PC-9 (cell line): ENCODE measurements around the gene LMBR1. TPM values are rescaled to one million over a fixed set of nuclear protein-coding genes. Genes with fewer than 3 reads are reported as not detected.

Experiments used
- BruUV-seq: library from RNA; stranded (reverse); fragments of 400-500 nt; replicated peaks from 2 replicates; lab custom pipeline; 2021; lab: Mats Ljungman, UMichigan
- CTCF ChIA-PET: fragments of 300-600 bp; sonication (Branson Sonifier 250); formaldehyde crosslinking; loops from one replicate; lab custom pipeline; 2022; ENCODE audit warnings: antibody characterized with exemption; lab: Charles Lee
- POLR2A ChIA-PET: fragments of 300-600 bp; sonication (Branson Sonifier 250); formaldehyde crosslinking; loops from one replicate; lab custom pipeline; 2022; ENCODE audit warnings: antibody characterized with exemption; ENCODE audit not compliant: unreplicated experiment; lab: Charles Lee
- DNase-seq, 2 experiments: peaks; one replicate each; pipeline versions ENCODE4 v3.0.0 to v3.0.0-alpha.2; 2015 to 2022; ENCODE audit warnings: mixed read lengths in 1 of 2
- H2AFZ ChIP-seq: fragments of 200-600 bp; sonication (generic); 2 replicates; pipeline ENCODE4 v1.8.1; 2017; ENCODE audit warnings: antibody characterized with exemption
- H3F3A ChIP-seq: fragments of 200-600 bp; sonication (generic); 2 replicates; pipeline ENCODE4 v1.8.1; 2017; ENCODE audit warnings: antibody characterized with exemption, mild to moderate bottlenecking, low read depth; ENCODE audit not compliant: insufficient read depth
- H3K27ac ChIP-seq: fragments of 200-600 bp; sonication (generic); 2 replicates; pipeline ENCODE4 v1.6.1; 2016; ENCODE audit warnings: mixed run types
- H3K27me3 ChIP-seq: fragments of 200-600 bp; sonication (generic); 2 replicates; pipeline ENCODE4 v1.6.1; 2016; ENCODE audit warnings: low read depth, mixed run types; ENCODE audit not compliant: insufficient read depth
- H3K36me3 ChIP-seq: fragments of 200-600 bp; sonication (generic); 2 replicates; pipeline ENCODE4 v1.6.1; 2016; ENCODE audit warnings: low read depth, mixed run types
- H3K4me1 ChIP-seq: fragments of 200-600 bp; sonication (generic); replicated peaks from 2 replicates; pipeline ENCODE4 v1.6.1; 2016; ENCODE audit warnings: mixed run types; ENCODE audit not compliant: insufficient read depth
- H3K4me2 ChIP-seq: fragments of 200-600 bp; sonication (generic); 2 replicates; pipeline ENCODE4 v1.6.1; 2017; ENCODE audit warnings: mixed run types
- H3K4me3 ChIP-seq: fragments of 200-600 bp; sonication (generic); 2 replicates; pipeline ENCODE4 v1.6.1; 2016; ENCODE audit warnings: mixed run types
- H3K79me2 ChIP-seq: fragments of 200-600 bp; sonication (generic); 2 replicates; pipeline ENCODE4 v1.6.1; 2017; ENCODE audit warnings: low read depth, mixed run types
- H3K9me2 ChIP-seq: fragments of 200-600 bp; sonication (generic); 2 replicates; pipeline ENCODE4 v1.8.1; 2017; ENCODE audit warnings: mild to moderate bottlenecking; ENCODE audit not compliant: insufficient read depth
- H3K9me3 ChIP-seq: fragments of 200-600 bp; sonication (generic); 2 replicates; pipeline ENCODE4 v1.8.1; 2016; ENCODE audit warnings: low read depth; ENCODE audit not compliant: insufficient read depth
- H4K20me1 ChIP-seq: fragments of 200-600 bp; sonication (generic); 2 replicates; pipeline ENCODE4 v1.8.1; 2017; ENCODE audit not compliant: insufficient read depth
- EZH2 ChIP-seq: fragments of 200-600 bp; sonication (generic); IDR thresholded peaks from 2 replicates; pipeline ENCODE4 v1.8.0; 2017; ENCODE audit warnings: antibody characterized with exemption, low read depth
- intact Hi-C: fragments of 100-400 bp; cut with micrococcal nuclease; formaldehyde crosslinking; loops from one replicate; pipeline ENCODE4 v1.10.0; 2022; ENCODE audit not compliant: unreplicated experiment
- total RNA-seq: library from RNA; stranded (reverse); gene quantifications from 2 replicates; pipeline ENCODE4 v1.2.3, GENCODE V29; 2021
- TF ChIP-seq, protein P1 (sequence below): fragments of 200-600 bp; sonication (generic); conservative IDR thresholded peaks from 2 replicates; pipeline ENCODE4 v1.6.1; 2017; ENCODE audit warnings: mixed run types, antibody characterized with exemption, mild to moderate bottlenecking, moderate library complexity

The LMBR1 gene
- total RNA-seq, 1 experiment from 2014 or later = 85.0 TPM

DNA sequence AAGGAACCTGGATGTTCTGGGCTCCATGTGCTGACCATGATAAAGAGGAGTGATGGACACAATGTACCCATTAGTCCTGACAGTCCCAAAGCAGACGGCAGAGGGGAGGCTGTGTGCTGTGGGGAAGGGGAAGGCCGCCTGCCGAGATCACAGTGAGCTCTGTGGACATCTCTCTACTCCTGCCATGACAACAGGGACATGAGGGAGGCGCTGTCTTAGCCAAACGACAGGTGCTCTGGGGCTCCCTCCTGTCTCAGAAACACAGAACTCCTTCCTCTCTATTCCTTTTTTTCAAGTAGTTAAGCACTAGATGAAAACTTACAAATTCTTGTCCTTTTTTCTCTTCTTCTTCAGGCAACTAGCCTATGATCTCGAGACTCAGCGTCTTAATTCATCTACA, 139.4 kb downstream of the LMBR1 start:
- Histone ChIP-seq H3K79me2 (no peaks in the 10 kb centered on the region), H3K4me2 (no peak overlapping the region), H3K36me3 (no peaks in the 10 kb centered on the region; the same call in 1 of the 2 replicates), H3K4me1 (no peaks in the 10 kb centered on the region), H3K4me3 (no peak overlapping the region), H2AFZ (no peak overlapping the region), H3K9me3 (no peaks in the 10 kb centered on the region), H3K27ac (no peak overlapping the region), H3K27me3 (no peaks in the 10 kb centered on the region), H3F3A (no peaks in the 10 kb centered on the region), H3K9me2 (no peaks in the 10 kb centered on the region), H4K20me1 (peaks cover 3% of the 10 kb centered on the region; the same call in 1 of the 2 replicates)
- no TSS peak for BruUV-seq
- intact Hi-C loops = no loop called here
- DNase-seq = no peak
- no peak for TF ChIP-seq EZH2
- TF ChIP-seq, protein P1, sequence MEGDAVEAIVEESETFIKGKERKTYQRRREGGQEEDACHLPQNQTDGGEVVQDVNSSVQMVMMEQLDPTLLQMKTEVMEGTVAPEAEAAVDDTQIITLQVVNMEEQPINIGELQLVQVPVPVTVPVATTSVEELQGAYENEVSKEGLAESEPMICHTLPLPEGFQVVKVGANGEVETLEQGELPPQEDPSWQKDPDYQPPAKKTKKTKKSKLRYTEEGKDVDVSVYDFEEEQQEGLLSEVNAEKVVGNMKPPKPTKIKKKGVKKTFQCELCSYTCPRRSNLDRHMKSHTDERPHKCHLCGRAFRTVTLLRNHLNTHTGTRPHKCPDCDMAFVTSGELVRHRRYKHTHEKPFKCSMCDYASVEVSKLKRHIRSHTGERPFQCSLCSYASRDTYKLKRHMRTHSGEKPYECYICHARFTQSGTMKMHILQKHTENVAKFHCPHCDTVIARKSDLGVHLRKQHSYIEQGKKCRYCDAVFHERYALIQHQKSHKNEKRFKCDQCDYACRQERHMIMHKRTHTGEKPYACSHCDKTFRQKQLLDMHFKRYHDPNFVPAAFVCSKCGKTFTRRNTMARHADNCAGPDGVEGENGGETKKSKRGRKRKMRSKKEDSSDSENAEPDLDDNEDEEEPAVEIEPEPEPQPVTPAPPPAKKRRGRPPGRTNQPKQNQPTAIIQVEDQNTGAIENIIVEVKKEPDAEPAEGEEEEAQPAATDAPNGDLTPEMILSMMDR = no peak
- POLR2A ChIA-PET = no interaction called here
- CTCF ChIA-PET = no interaction called here

DNA sequence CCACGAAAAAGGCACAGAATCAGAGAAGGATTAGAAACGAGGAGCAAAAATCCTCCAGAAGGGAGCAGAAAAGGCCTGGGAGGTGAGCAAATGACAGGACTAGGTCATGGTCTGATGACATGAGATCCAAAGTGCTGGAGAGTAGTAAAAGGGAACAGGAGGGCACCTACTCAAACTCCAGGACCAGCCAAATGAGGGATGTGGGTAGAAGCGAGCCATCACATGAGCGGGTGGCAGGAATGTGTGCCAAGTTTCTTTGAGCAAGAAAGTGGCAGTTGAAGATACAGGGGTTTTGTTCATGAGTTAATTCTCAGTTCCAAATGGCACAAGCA, 139.8 kb downstream of the LMBR1 start:
- no peaks in the 10 kb centered on the region for H3K79me2 ChIP-seq
- H3K27ac ChIP-seq = no peak overlapping the region
- TF ChIP-seq, protein P1 = no peak
- no peak for TF ChIP-seq EZH2
- BruUV-seq = no TSS peak
- no peaks in the 10 kb centered on the region for H3K4me1 ChIP-seq
- H3F3A ChIP-seq = no peaks in the 10 kb centered on the region
- CTCF ChIA-PET = no interaction called here
- H3K9me3 ChIP-seq = no peaks in the 10 kb centered on the region
- H3K27me3 ChIP-seq = no peaks in the 10 kb centered on the region
- H3K9me2 ChIP-seq = no peaks in the 10 kb centered on the region
- DNase-seq = no peak
- intact Hi-C loops = no loop called here
- H2AFZ ChIP-seq = no peak overlapping the region
- H4K20me1 ChIP-seq = peaks cover 3% of the 10 kb centered on the region; the same call in 1 of the 2 replicates
- POLR2A ChIA-PET = no interaction called here
- no peaks in the 10 kb centered on the region; the same call in 1 of the 2 replicates for H3K36me3 ChIP-seq
- no peak overlapping the region for H3K4me2 ChIP-seq
- no peak overlapping the region for H3K4me3 ChIP-seq

DNA sequence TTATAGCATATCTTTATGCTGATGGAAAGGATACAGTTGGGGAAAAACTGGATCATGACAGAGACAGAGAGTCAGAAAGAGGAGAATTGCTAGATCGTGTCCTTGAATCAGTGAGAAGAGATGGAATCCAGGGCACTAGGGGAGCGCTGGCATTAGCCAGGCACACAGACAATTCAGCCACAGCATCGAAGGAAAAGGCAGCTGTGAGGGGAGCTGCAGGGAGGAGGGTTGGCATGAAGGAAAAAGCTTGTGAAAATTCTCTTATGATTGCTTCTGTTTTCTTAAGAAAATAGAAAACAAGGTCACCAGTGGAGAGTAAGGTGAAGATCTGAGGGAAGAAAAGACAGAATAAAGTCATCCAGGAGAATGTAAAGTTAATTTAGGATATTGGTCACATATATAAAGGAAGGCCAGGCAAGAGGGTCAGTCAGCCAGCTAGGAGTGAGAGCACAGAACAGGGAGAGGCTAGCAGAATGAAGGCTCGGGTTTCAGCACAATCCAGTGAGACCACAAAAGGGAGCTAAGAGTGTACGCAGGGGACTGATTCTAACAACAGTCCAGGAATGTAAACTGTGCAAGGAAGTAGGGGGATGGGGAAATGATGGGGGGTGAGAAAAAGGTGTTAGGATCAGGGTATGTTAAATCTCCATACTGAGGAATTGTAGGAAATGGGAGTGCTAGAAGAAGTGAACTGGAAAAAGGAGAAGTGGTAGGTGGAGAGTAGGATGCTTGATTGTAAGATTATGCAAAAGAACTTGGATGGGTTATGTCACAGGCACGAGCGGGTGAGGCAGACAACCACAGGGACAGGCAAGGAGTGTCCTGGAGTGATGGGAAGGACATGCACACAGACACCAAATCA, 140.4 kb downstream of the LMBR1 start:
- intact Hi-C loops = no loop called here
- POLR2A ChIA-PET = no interaction called here

More for the DNA sequence above, 140.4 kb downstream of the LMBR1 start:
- no peak overlapping the region for H3K4me3 ChIP-seq
- TF ChIP-seq, protein P1 = no peak
- TF ChIP-seq EZH2 = no peak
- no peaks in the 10 kb centered on the region for H3K9me2 ChIP-seq
- peaks cover 3% of the 10 kb centered on the region; the same call in 1 of the 2 replicates for H4K20me1 ChIP-seq
- H3K27ac ChIP-seq = no peak overlapping the region
- no peaks in the 10 kb centered on the region for H3F3A ChIP-seq
- DNase-seq = no peak
- H3K9me3 ChIP-seq = no peaks in the 10 kb centered on the region
- H3K79me2 ChIP-seq = no peaks in the 10 kb centered on the region
- no peaks in the 10 kb centered on the region for H3K27me3 ChIP-seq
- no peak overlapping the region for H3K4me2 ChIP-seq
- H3K36me3 ChIP-seq = no peaks in the 10 kb centered on the region; the same call in 1 of the 2 replicates
- BruUV-seq = no TSS peak
- no peaks in the 10 kb centered on the region for H3K4me1 ChIP-seq
- no peak overlapping the region for H2AFZ ChIP-seq
- CTCF ChIA-PET = interaction anchor here (0.6 kb wide), 1 partner anchor 142 kb away, joined by 3 read pairs; no protein-coding TSS in a partner anchor
